NOMO-1 treated with DMSO at 0.1 percent for 48 hours (cell line): Measurements from ENCODE around the gene CHST9.
A peak's percentile ranks its signal among the peaks of the same experiment; 100 is the strongest.
"Not testable (repeated sequence)": the region's sequence is repeated elsewhere in the genome, so short reads cannot be mapped to it uniquely, and the experiment has no call there.

Source experiments
- DNase-seq: peaks from one replicate; lab custom pipeline; 2025; ENCODE audit not compliant: unreplicated experiment; lab: John Stamatoyannopoulos, UW

Gene CHST9, protein sequence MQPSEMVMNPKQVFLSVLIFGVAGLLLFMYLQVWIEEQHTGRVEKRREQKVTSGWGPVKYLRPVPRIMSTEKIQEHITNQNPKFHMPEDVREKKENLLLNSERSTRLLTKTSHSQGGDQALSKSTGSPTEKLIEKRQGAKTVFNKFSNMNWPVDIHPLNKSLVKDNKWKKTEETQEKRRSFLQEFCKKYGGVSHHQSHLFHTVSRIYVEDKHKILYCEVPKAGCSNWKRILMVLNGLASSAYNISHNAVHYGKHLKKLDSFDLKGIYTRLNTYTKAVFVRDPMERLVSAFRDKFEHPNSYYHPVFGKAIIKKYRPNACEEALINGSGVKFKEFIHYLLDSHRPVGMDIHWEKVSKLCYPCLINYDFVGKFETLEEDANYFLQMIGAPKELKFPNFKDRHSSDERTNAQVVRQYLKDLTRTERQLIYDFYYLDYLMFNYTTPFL

DNA sequence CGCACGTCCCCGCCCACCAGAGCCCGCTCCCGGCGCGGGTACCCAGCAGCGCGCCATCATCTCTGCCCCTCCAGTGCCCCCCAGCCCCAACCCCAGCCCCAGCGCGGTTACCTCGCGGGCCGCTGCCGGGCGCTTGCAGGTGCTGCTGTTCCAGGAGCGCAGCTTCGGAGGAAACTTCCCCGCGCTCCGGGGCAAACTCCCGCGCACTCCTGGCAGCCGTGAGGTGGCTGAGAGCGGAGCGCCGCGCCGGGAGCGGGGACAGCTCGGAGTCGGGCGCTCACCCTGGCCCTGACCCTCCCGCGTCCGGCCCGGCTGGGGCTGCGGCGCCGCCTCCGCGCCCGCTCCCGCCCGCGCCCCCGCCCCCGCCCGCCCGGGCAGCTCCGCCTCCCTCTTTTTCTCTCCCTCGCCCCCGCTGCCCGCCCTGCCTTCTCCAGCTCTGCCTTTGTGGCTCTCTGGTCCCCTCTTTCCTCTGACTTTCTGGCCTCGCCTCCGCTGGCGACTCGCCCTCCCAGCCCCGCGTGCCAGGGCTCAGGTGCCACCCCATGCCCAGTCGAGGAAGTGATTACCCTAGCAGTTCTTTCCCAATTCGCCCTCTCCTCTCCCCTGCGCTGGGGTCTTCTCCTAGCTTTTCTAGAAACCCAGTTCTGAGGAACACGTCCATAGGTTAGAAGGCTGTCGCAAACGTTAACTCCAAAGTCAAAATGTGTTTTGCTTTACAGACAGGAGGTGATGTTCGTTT lies at the start of gene CHST9:
Gene CHST9, minus strand, starts transcription at position 284 of the 739 bp plus-strand sequence. CDS start 42,499 bp downstream, outside the sequence.
- no peak for DNase-seq

DNA sequence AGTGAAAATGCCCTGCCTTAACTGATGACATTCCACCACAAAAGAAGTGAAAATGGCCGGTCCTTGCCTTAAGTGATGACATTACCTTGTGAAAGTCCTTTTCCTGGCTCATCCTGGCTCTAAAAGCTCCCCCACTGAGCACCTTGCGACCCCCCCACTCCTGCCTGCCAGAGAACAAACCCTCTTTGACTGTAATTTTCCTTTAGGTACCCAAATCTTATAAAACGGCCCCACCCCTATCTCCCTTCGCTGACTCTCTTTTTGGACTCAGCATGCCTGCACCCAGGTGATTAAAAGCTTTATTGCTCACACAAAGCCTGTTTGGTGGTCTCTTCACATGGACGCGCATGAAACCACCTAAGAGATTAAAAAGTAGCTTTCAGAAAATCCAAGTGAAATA lies 47.2 kb upstream of the CHST9 start:
- not testable (repeated sequence) for DNase-seq

DNA sequence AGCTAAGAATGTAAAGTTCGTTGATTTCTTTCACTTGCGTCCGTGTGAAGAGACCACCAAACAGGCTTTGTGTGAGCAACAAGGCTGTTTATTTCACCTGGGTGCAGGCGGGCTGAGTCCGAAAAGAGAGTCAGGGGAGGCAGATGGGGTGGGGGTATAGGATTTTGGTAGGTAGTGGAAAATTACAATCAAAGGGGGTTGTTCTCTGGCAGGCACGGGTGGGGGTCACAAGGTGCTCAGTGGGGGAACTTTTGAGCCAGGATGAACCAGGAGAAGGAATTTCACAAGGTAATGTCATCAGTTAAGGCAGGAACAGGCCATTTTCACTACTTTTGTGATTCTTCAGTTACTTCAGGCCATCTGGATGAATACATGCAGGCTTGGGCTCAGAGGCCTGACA lies 46.6 kb upstream of the CHST9 start:
- not testable (repeated sequence) for DNase-seq

DNA sequence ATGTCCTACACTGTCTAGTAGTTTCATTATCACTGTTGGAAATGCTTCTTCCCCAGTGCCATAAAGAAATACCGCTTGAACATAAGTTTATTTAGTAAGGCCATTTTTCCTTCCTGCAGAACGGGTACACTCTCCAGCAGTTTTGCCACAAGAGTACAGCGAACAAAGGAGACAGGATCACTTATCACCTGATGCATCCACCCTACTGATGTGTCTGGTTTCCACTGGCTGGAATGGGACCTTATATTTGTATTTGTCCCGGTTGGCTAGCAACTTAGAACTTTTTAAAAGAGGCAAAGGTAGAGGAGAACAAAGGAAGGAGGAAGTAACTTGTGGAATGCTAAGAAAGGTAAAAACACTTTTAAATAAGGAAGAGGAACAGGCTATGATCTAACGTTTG lies 46.1 kb upstream of the CHST9 start:
- not testable (repeated sequence) for DNase-seq

DNA sequence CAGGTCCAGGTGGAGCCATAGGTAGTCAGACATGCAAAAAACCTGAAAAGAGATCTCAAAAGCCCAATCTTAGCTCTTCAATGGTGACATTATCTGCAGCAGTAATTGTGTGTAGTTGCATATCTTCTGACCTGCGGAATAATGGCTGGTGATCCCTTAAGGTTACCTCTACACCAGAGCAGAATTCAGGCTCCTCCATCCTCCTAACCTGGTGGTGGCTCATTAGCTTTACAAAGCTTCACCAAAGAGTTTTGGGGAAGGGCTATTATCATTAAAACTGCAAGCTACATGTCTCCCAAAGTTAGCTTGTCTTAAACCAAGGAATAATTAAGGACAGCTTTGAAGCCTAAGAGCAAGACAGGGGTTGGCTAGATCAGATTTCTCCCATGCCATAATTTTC lies 42.6 kb upstream of the CHST9 start:
- no peak for DNase-seq

DNA sequence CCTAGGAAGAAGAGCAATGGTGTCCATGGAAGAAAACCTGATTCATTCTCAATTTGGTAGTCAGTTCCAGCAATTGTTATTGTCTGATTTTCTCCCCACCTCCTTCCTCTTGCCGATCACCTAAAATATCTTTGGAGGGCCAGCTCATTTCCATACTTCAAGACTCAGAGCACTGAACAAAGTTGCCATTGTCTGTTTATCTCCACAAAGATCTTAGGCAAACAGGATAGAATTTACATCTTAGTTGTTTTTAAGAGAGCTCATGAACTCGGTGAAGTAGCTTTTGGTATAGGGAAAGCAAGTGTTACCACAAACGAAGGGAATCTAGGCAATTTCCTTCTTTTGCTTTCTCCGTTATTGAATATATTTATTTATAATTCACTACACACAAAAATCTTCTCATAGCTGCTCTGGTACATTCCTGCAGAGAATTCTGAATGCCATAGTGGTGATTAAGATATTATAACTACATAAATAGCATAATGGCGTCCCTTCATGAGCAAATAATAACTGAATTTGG lies 41.5 kb upstream of the CHST9 start:
- no peak for DNase-seq

DNA sequence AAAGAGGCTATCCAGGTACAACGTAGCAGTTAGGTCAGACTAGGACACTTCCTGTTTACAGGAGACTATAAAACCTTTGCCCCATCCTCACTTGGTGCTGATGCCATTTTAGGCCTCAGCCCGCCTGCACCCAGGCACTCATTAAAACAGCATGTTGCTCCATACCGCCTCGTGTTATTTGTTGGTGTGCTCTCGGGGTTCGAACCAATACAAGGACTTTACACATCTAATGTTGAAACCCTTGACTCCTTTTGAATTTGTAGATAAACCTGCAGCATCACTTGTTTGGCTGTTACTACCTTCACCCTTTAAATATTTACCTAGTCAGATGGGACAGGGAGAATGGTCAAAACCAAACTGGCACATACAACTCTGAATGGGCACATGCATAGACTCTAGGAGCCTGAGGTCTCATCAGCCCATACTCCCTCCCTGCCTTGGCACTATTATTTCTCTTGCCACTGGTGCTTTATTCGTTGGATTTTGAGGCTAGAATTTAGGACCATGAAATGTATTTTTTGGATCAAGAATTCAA lies 40.9 kb upstream of the CHST9 start:
- DNase-seq = no peak

DNA sequence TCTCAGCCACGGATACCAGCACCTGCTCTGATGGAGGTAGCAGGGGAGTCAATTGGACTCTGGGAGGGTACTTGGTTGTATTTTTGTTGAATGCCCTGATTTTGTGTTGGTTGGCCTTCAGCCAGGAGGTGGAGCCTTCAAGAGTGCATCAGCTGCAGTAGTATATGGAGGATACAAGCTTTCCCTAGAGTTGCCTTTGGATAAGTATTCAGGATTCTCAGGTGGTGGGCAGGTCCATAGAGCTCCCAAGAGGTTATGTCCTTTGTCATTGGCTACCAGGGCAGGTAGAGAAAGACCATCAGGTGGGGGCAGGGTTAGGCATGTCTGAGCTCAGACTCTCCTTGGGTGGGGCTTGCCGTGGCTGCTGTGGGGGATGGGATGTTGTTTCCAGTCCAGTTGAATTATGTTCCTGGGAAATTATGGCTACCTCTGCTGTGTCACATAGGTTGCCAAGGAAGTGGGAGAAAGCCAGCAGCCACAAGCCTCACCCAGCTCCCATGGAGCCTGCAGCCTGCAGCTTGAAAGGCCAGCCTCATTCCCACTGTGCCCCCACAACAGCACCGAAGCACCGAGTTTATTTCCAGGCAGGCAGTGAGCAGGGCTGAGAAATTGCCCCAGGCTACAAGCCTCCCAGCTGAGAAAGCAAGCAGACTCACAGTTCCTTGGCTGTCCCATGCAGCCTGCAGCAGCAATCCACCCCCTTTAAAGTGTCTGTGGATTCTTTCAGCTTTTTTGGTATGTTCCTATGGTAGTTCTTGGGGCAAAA lies 38.6 kb upstream of the CHST9 start:
- DNase-seq = no peak

DNA sequence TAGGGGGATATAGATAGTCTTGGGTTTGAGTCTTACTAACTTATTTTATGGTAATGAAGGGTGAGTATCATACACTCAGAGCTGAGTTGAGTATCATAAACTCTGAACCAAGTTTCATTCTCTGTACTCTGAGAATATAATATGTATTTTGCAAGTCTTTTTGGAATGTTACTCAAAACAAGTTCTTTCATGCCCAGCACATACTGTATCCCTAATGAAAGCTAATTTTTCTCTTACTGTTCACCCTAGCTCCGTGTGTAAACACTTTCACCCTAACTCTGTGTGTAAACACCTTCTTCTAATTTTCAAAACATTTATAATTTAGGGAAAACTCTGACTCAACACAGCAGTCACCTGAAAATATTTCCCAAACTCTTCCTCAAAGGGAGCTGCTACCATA lies 29.7 kb upstream of the CHST9 start:
- DNase-seq = no peak

DNA sequence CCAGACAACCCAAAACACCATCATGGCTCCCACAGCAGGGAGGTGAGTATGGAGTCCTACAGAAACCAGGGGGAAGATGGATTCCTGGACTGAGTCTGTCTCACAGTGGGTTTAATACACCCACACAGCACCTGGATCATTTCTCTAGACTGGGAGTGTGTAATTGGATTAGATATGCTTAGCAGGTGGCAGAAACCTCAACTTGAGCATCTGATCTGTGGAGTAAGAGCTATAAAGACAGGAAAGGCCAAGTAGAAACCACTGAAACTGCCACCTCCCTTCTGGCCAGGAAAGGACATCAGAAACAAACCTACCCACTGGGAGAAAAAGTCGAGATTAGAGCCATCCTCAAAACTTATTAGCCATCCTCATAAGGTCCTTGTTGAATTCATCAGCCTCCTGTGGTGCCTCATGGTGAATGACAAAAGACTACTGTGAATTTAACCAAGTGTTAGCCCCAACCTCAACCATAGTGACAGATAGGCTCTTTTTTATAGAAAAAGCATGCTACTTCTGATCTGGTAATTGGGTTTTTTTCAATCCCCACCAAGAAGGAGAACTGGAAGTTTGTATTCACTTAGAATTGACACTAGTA lies 28.1 kb upstream of the CHST9 start:
- DNase-seq = no peak

DNA sequence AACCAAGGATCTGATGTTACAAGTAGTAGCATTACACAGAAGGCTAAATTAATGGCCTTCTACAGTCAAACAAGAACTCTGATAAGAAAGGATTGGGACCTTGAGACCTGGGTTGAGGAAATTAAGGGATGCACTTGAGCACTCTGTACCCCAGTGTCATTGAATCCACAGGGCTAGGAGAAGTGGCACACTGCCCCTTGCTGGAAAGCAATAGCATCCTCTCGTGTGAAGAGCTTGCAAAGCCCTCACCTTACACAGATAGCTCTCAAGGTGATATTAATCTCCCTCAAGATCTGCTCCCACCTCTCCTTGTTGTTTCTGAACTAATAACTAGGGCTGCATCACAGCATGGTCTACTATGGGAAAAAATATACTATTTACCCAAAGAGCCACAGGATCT lies 26.5 kb upstream of the CHST9 start:
- DNase-seq = no peak

DNA sequence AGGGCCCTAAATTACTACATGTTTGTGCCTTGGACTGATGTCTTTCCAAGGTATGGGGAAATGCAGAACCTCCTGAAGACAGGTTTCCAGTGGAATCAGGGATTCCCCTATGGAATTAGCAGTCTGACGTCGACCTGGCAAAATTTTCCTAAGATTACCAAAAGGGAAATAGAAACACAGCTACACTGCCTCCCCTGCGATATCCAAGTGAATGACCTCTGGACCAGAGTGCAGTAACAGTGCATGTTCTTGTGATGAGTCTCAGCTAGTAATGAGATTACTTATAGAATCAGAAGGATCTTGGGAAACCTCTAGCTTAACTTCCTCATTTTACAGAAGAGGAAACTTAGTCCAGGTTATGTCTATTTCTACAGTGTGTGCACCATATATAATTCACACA lies 21.3 kb upstream of the CHST9 start:
- peak; percentile 25 for DNase-seq

DNA sequence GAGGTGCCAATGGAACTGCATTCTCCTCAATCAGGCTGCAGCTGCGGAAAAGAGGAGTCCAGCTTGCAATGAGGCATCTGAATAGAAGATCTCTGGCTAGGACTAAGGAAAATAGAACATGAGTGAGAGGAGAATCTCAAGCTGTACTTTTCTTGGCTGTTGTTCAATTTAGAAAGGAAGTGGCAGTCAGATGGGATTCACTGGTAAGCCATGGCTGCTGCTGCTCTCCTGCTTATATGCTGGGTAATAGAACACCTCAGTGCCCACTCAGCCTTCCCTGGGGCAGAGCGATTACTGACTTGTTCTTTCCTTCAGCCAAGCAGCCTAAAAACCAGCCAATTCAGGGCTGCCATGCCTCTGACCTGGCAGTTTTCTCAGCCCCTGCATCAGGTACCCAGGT lies 17.6 kb upstream of the CHST9 start:
- no peak for DNase-seq

DNA sequence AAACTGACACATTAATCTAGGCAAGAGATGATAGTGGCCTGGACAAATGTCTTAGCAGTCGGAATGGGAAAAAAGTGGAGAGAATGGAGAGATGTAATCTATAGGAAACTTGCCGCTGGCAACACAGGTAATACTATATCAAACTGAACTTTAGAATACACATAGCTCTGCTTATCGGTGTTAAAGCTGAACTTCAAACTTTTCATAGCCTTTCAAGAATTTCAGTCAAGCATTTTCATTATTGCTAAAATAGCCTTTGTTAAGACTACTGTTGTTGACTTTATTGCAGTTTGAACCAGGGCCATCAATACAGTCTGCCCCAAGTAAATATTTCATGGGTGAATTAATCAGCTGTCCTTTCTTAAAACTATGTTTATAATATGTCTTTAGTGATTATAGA lies 12.9 kb upstream of the CHST9 start:
- DNase-seq = no peak

DNA sequence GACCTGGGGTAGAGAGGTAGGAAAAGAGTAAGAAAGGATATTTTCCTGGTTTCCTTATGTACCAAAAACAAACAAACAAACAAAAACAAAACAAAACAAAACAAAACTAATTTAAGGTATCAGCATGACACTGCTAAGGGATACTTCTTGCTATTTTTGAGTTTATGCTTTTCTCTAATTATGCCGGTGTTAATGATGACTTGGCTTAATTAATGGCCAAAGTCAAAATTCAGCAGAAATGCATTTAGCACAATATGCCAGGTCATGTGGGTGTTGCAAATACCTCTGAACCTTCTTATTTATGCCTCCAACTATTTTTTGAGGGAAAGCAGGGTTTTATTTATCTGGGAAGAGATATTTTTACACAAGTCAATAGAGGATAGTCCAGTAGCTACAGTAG lies 3.2 kb upstream of the CHST9 start:
- DNase-seq = no peak

DNA sequence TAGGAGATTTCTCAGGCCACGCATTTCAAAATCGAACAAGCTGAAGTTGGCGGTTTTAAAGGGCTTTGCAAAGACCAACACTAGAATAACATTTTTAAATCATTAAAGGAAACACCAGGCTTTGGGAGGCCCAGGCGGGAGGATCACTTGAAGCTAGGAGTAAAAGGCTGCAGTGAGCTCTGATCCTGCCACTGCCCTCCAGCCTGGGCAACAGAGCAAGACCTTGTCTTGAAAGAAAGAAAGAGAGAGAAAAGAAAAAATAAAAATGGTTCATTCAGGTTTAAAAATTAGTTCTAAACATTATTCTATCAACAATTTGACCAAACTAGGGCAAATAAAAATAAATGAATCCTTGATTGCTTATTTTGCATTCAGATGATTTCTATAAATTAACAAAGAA lies 789 bp upstream of the CHST9 start:
- no peak for DNase-seq

DNA sequence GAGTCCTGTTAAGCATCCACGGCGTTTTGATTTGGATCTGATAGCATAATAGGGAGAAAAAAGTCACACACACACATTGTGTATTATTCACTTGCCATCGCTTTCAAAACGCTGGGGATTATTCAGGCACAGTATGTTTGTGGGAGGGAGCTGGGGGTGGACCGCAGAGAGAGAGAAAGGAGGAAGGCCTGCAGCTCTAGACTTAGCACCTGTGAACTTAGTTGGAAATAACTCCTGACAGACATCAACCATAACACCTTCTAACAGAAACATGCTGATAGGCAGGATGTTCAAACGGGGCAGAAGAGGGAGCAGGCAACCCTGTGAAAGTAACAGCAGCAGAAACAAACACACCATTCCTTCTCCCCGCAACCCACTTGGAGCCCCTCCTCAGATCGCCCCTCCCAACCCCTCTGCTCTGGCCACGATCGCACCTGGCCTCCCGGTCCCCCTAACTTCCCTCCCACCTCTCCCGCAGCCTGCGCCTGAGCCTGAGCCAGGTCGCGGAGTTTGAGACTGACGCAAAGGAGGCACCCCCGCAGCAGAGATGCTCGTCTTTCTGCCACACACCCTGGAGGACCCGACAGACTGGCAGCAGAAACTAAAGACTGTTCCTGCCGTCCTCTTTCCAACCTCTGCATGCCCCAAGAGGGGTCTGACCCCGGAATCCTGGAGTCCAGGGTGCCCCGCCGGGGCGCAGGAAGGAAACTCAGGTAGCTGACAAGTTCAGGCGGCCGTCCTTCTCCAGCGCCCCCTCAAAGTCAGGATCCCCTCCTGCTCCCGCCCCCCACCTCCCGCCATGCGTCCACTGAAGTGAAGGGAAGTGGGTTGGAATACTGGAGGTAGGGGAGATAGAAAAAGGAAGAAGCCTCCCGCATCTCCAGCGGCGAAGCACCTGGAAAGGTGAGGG lies 738 bp downstream of the CHST9 start:
- no peak for DNase-seq

DNA sequence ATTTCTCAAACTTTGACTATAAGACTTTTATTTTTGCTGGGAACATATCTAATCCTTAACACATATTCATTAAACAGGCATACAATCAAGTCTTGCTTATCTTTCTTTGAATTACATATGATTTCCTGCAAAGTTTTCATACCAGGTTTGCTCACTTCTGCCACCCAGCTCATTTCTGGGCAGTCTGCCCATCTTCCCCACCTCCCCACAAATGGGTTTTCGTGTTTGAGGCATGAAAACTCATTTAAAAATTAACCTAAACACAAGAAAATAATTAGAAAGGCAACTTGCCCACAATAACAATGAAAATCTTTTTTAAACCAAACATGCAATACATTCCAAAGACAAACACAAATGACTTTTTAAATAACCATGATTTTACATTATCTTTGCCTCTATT lies 3.4 kb downstream of the CHST9 start:
- DNase-seq = no peak

DNA sequence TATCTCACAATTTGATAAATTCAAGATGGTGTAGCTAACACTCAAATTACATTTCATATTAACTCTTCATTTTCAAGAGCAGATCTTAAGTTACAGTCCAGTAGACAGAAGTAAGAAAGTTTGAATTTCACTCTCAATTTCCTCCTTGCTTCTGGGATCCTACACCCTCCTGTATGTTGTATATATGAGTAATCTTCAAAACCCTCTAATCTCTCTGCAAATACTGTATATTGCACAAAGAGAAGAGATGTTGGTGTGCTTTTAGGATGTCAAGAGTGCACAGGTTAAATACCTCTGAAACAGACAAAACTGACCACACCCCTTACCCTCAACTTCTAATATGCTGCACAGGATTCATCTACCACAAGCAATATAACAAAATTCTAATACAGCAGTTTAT lies 6.7 kb downstream of the CHST9 start:
- no peak for DNase-seq

DNA sequence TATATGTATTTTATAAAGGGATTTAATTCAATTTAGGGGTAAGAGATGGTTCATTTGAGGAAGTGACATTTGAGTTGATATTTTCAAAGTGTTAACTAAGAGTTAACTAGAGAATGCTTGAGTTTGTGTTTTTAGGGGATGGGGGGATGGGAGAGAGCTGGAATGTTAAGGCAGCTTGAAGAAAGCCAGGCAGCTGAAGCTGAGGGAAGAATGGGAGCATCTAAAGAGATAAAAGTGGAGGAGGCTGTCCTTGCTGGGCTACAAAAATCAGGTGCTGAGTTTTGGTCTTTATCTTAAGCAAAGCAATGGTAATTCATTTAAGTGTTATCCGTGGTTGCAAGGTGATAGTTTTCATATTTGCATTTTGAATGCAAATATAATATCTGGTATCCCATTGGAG lies 9.2 kb downstream of the CHST9 start:
- no peak for DNase-seq
